Activated CD4-positive, alpha-beta T cell treated with anti-CD3 and anti-CD28 coated beads, Interleukin-2, amount 10 ng/mL, durations not matched to agents 24 days and 14 days (primary cell): ENCODE measurements around the gene PHACTR2. TPM values are rescaled to one million over a fixed set of nuclear protein-coding genes. Genes with fewer than 3 reads are reported as not detected.

Experiments used
- DNase-seq: peaks from one replicate; pipeline ENCODE4 v3.0.0; 2022
- H3K27ac Mint-ChIP-seq: one replicate; pipeline ENCODE4 v1.8.0; 2022; ENCODE audit warnings: mild to moderate bottlenecking, mixed read lengths
- H3K27me3 Mint-ChIP-seq: one replicate; pipeline ENCODE4 v1.8.0; 2022; ENCODE audit warnings: mixed read lengths
- H3K36me3 Mint-ChIP-seq: one replicate; pipeline ENCODE4 v1.8.0; 2022; ENCODE audit warnings: low read depth, mild to moderate bottlenecking, mixed read lengths
- H3K4me1 Mint-ChIP-seq: one replicate; pipeline ENCODE4 v1.8.0; 2021; ENCODE audit warnings: mixed read lengths
- H3K4me3 Mint-ChIP-seq: one replicate; pipeline ENCODE4 v1.8.0; 2022; ENCODE audit warnings: mild to moderate bottlenecking, moderate library complexity, mixed read lengths
- H3K9me3 Mint-ChIP-seq: one replicate; pipeline ENCODE4 v1.8.0; 2021; ENCODE audit warnings: mixed read lengths
- intact Hi-C: fragments of 100-400 bp; cut with micrococcal nuclease; formaldehyde crosslinking; loops from one replicate; pipeline ENCODE4 v1.15.1; 2023
- total RNA-seq: library from RNA; stranded (reverse); gene quantifications from 2 replicates; pipeline ENCODE4 v1.2.3, GENCODE V29; 2022

PHACTR2 gene
- total RNA-seq, 1 donor from 2014 or later, result 53.8 TPM

DNA sequence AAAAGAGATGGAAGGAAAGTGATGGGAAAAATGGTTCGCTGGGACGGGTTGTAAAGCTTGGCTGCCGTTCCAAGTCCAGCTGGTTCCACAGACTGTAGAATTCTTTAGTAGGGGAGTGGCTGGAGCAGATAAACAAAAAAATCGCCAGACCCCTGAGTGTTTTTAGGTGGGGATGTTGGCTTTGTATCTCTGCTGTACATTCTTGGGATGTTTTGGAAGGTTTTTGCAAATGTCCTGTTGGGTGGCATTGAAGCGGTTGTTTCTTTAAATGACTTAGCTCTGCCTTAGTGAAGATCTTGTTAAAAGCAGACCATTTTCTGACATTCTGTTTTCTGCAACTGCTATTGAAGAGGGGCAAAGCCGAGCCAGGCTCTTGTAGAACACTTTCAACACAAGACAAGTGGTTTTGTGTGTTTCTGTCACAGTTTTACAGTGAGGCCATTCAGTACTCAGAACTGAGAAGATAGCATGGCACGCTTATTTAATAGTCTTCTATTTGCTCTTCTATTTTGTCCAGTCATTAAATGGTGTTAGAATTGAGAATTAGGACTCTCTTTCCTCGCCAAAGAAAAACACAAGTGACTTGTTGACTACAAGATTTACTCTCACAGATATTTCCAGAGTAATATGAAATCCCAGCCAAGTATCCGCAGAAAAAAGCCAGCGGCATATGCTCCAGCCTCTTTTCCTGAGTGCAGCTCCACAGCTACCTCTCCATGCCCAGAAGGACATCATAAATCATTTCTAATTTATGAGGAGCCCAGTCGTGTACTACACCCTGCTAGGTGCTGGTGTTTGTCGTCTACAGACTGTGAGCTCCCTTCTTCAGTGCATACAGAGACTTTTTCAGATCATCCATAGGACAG lies 65.8 kb downstream of the PHACTR2 start:
- H3K4me3 Mint-ChIP-seq, result no peak overlapping the region
- H3K27ac Mint-ChIP-seq, result no peak overlapping the region
- H3K36me3 Mint-ChIP-seq, result peaks cover 9% of the 10 kb centered on the region
- peaks cover 9% of the 10 kb centered on the region for H3K4me1 Mint-ChIP-seq
- H3K27me3 Mint-ChIP-seq, result no peaks in the 10 kb centered on the region
- H3K9me3 Mint-ChIP-seq, result peaks cover 4% of the 10 kb centered on the region
- DNase-seq, result no peak
- intact Hi-C loops, result no loop called here

DNA sequence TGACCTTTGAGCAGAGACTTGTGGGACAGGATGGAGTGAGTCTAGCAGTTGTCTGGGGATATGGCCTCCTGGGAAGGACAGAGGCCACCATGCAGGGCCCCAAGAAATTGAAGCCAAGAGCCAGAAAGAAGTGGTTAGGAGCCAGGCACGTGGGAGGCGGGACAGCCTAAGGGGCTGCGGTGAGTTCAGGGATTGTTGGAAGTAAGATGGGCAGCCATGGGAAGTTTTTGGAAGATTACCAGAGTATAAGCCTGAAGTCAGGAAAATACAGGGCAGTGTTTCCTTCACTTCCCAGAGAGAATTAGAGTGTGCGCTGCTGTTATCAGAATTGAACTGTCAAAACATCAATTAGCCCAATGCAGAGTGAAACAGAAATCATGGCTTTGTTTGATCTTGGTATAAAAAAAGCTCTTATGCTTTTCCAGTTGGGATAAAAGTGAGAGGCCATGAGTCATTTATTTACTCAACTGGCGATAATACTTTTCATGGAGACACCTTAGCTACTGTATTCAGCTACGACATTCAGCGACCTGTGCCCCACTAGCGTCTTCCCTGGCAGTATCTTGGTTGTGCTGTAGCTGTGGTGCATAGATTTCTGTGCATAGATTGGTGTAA lies 66.9 kb downstream of the PHACTR2 start:
- Mint-ChIP-seq H3K27me3 (no peaks in the 10 kb centered on the region), H3K27ac (no peak overlapping the region), H3K4me3 (no peak overlapping the region), H3K9me3 (no peaks in the 10 kb centered on the region), H3K4me1 (peaks cover 2% of the 10 kb centered on the region), H3K36me3 (peaks cover 7% of the 10 kb centered on the region)
- intact Hi-C loops, result no loop called here
- no peak for DNase-seq

DNA sequence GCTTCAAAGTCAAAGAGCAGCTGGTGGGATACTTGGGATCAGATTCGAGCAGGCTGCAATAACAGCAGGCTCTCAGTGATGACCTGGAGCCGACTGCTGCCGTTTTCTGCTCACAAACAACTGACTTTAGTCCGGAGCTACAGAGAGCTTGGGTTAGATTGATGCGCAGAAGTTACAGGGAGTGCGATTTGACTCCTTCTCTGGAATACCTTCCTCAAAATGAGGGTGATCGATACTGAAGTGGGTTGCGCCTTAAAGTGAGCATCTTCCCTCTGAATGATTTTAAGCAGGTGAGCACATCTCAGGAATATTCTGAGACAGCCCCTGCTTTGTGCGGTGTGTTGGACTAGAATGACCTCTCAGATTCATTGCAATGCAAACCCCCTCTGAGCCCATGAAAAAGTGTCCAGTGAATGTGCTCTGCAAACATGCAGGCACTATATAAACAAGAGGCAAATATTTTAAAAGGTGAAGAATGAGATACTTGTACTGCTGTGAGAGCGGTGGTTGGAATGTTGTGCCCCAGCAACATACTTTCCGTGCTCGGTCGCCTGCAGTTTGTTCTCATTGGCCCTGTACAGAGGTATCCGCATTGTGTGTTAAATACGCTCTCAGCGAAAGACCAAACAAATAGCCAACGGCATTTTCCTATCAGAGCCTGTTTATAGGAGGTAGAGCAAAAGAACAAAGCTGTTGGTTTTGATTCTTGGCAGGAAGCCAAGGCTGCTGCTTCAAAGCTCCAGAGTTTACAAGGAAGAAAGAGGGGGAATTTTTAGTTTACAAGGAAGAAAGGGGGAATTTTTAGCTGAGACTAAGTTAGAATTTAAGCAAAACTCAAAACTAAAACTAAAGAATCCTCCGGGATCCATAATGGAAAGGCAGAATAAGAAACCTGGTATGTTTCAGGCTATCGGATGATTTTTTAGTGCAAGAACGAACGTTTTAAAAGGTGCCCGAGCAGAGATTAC lies 67.7 kb downstream of the PHACTR2 start:
- Mint-ChIP-seq H3K4me3 (no peak overlapping the region), H3K27ac (no peak overlapping the region), H3K9me3 (no peaks in the 10 kb centered on the region), H3K36me3 (peaks cover 4% of the 10 kb centered on the region), H3K27me3 (no peaks in the 10 kb centered on the region), H3K4me1 (no peaks in the 10 kb centered on the region)
- no peak for DNase-seq
- intact Hi-C loops, result no loop called here

DNA sequence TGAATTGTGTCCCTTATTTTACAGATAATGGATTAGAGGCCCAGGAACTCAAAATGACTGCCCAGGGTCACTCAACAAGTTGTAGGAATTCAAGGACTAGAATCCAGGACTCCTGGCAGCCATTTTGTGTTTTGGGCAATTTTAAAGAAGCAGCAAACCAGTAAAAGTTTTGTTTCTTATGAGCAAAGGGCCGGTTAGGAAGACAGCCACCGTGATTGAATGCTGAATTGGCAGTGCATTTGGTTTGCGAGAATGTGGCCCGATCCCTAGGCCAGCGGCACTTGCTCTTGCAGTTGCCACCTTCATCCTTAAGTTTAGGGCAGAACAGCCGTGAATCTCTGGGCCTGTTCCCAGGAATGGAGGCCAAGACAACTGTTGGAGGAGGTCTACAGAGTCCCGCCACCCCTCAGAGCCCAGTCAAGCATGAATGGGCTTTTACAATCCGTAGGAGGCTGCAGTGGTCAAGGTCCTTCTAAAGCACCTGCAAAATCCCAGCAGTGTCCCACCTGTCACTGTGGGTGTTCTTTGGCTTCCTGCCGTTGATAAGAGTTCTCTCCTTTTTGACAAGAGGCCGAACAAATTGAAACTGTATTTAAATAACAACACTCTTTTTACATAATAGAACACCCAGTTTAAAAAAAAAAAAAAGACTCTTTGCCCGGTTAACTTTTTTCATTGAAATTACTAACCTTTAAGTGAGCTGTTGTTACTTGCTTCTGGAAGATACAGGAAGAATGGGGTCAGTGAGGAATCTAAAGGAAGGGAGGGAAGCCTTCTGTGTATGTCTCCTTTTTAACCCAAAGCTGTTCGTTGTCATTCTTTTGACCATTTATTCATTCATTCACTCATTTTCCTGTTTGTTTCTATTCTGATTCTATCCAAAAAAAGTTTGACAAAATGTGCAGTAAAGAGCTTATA lies 68.7 kb downstream of the PHACTR2 start:
- intact Hi-C loops, result no loop called here
- H3K36me3 Mint-ChIP-seq, result peaks cover 7% of the 10 kb centered on the region
- DNase-seq, result no peak
- H3K4me3 Mint-ChIP-seq, result no peak overlapping the region
- peaks cover 4% of the 10 kb centered on the region for H3K4me1 Mint-ChIP-seq
- H3K27me3 Mint-ChIP-seq, result no peaks in the 10 kb centered on the region
- H3K9me3 Mint-ChIP-seq, result no peaks in the 10 kb centered on the region
- H3K27ac Mint-ChIP-seq, result no peak overlapping the region

DNA sequence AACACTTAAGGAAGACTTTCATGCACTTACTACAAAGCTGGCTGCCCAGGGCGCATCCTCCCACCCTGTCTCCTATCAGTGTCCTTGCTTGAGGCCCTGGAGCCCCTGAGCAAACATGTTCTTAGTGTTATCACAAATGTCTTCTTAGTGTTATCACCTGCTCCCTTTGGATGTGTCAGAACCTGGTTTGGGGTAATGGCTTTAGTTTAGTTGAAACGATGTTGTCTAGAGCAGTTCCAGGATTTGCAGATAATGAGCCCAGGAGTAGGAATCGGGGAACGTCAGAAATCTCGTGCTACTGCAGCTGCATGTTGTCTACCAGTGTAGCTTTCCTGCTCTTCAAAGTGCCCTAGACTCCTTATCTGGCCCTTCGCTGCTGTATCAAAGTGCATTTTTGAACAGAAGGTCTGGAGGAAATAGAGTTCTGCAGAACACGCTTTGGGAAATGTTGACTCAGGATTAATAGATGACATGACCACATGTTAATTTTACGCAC lies 69.6 kb downstream of the PHACTR2 start:
- no peak for DNase-seq
- H3K36me3 Mint-ChIP-seq, result peaks cover 3% of the 10 kb centered on the region
- peaks cover 4% of the 10 kb centered on the region for H3K4me1 Mint-ChIP-seq
- intact Hi-C loops, result no loop called here
- H3K4me3 Mint-ChIP-seq, result no peak overlapping the region
- H3K27ac Mint-ChIP-seq, result no peak overlapping the region
- H3K27me3 Mint-ChIP-seq, result no peaks in the 10 kb centered on the region
- no peaks in the 10 kb centered on the region for H3K9me3 Mint-ChIP-seq

DNA sequence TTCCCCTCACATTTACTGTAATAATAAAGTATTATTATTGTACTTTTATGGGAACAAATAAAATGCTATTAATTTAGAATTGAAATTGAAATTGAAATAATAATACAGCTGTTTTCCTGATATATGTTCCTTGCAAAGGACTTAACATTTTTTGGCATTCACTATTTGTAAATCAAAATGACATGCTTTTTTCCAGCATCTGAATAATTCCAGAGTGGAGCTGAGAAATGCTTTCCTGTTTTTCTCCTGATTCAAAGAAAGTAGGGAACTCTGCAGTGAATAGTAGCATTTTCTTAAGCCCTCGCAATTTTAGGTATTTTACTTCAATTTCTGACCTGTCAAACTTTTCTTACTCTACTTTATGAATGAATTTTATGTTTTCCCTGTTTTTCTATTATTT lies 72.1 kb downstream of the PHACTR2 start:
- Mint-ChIP-seq H3K9me3 (no peaks in the 10 kb centered on the region), H3K4me1 (peaks cover 4% of the 10 kb centered on the region), H3K4me3 (no peak overlapping the region), H3K27me3 (no peaks in the 10 kb centered on the region), H3K27ac (no peak overlapping the region), H3K36me3 (peaks cover 6% of the 10 kb centered on the region)
- no peak for DNase-seq
- intact Hi-C loops, result no loop called here

DNA sequence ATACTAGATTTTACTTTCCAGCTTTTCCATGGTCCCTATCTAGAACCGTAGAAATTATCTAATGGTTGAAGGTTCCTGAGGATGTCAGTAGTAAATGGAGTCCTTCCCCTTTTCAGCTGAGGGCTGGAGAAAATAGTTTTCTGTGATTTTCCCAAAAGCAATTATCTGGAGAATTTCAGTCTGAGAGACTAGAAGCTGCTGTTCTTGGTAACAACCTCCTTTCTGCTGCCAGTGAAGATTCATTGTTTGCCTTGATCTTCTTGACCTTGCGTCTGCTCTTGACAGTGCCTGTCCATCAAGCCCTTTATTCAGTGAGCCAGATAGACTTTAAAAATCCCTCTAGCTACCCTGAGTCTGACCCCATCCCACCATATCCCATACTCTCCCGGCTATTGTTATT lies 73.1 kb downstream of the PHACTR2 start:
- Mint-ChIP-seq H3K27ac (no peak overlapping the region), H3K4me3 (no peak overlapping the region)

DNA sequence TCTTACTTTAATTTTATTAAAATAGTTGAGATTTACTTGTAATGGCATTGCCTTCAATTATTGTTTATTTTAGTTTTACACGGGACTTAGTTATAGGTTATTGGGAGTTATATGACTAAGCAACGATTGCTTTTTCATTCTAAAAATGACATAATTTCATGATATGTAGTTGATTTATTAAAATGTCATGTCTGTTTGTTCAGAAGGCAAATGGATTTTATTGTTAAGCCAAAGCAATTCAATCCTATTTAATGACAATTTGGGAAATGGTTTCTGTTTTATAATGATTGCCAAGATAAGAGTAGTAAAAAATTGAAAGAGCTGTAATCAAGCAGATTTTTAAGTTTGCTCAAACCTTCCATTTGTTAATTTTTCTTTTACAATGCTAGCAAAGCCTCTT lies 74.7 kb downstream of the PHACTR2 start:
- intact Hi-C loops, result no loop called here
- H3K36me3 Mint-ChIP-seq, result peaks cover 15% of the 10 kb centered on the region
- no peaks in the 10 kb centered on the region for H3K27me3 Mint-ChIP-seq
- no peak overlapping the region for H3K4me3 Mint-ChIP-seq
- H3K9me3 Mint-ChIP-seq, result no peaks in the 10 kb centered on the region
- no peak for DNase-seq
- no peak overlapping the region for H3K27ac Mint-ChIP-seq
- H3K4me1 Mint-ChIP-seq, result peaks cover 4% of the 10 kb centered on the region

More for the DNA sequence above, 73.1 kb downstream of the PHACTR2 start:
- Mint-ChIP-seq H3K36me3 (peaks cover 12% of the 10 kb centered on the region), H3K4me1 (peaks cover 4% of the 10 kb centered on the region), H3K27me3 (no peaks in the 10 kb centered on the region), H3K9me3 (no peaks in the 10 kb centered on the region)
- no peak for DNase-seq
- intact Hi-C loops, result no loop called here

DNA sequence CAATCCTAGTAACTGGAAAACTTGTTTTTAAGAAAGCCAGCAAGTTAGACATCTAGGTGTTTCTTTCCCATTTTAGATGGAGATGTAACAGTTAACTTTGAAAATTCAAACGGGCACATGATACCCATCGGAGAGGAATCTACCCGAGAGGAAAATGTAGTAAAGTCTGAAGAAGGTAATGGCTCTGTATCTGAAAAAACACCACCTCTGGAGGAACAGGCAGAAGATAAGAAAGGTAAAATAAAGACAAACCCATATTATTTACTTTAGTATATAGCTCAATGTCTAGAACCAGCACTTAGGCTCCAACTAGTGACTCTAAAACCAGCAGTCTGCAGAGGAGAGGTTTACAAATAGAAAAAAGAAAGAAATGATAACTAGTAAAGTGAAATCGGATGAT lies 75.9 kb downstream of the PHACTR2 start:
- Mint-ChIP-seq H3K27me3 (no peaks in the 10 kb centered on the region), H3K4me1 (peaks cover 6% of the 10 kb centered on the region), H3K9me3 (no peaks in the 10 kb centered on the region), H3K27ac (no peak overlapping the region), H3K36me3 (peaks cover 21% of the 10 kb centered on the region), H3K4me3 (no peak overlapping the region)
- no peak for DNase-seq
- intact Hi-C loops, result no loop called here

DNA sequence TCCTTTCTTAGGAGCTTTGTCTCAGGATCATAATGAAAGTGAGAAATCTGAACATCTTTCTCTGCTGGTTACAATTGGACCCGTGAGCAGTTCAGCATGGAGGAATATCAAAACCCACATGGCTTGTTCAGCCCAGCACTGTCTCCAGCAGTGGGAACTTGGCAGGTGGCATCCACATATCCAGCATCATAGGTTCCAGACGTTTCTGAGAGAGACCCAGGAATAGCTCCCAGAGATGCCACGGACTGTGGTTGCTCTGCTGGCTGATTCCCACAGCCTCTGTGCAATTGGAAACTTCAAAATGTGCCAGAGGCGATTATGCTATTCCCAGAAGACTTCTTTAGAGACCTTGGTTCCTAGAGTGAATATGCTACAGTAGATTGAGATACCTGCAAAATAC lies 76.4 kb downstream of the PHACTR2 start:
- no peaks in the 10 kb centered on the region for H3K27me3 Mint-ChIP-seq
- peaks cover 21% of the 10 kb centered on the region for H3K36me3 Mint-ChIP-seq
- peaks cover 6% of the 10 kb centered on the region for H3K4me1 Mint-ChIP-seq
- intact Hi-C loops, result no loop called here
- H3K27ac Mint-ChIP-seq, result no peak overlapping the region
- no peak for DNase-seq
- H3K9me3 Mint-ChIP-seq, result no peaks in the 10 kb centered on the region
- no peak overlapping the region for H3K4me3 Mint-ChIP-seq

DNA sequence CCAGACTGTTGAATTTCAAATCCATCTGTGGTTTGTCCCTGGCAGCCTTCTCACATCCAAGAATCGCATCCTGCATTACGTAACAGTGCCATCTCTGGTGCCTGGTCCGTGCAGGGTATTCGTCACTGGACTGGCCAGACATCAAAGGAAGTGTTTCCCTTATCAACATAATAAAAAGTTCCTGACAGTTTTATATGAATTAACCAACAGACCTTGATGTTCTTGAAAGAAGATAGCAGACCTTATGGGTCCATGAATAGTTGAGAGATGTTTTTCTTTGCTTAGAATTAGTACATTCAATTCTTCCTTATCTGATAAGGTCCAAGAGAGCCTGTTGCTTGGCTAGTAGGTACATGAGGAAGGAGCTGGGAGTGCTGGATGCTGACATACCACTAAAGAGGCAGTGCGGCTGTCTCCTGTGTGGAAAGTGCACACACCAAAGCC lies 77.6 kb downstream of the PHACTR2 start:
- intact Hi-C loops, result no loop called here
- H3K4me1 Mint-ChIP-seq, result peaks cover 9% of the 10 kb centered on the region
- no peak overlapping the region for H3K4me3 Mint-ChIP-seq
- no peaks in the 10 kb centered on the region for H3K27me3 Mint-ChIP-seq
- no peak for DNase-seq
- peaks cover 24% of the 10 kb centered on the region for H3K36me3 Mint-ChIP-seq
- H3K27ac Mint-ChIP-seq, result no peak overlapping the region
- H3K9me3 Mint-ChIP-seq, result no peaks in the 10 kb centered on the region

DNA sequence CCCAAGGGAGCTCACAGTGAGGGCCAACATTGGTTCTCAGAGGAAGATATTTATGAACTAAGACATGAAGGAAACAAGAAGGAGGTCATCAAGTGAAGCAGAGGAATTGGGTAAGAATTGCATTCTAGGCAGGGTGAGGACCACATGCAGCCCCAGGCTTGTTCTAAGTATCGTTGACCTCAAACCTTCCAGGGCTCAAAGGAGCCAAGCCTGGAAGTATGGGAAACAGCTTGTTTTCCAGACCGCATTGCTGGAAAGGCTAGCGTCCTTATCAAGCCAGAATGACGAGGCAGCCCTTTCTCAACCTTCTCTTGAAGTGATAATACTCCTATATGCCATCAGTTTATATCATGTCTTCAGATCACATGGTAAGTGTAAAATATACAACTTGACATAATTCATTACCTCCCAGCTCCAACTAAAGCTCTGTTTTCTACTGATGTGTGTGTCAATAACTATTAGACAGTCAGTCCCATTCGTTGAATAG lies 79.6 kb downstream of the PHACTR2 start:
- DNase-seq, result no peak
- Mint-ChIP-seq H3K9me3 (no peaks in the 10 kb centered on the region), H3K27me3 (no peaks in the 10 kb centered on the region), H3K4me1 (peaks cover 5% of the 10 kb centered on the region), H3K4me3 (no peak overlapping the region), H3K36me3 (peaks cover 27% of the 10 kb centered on the region), H3K27ac (no peak overlapping the region)
- intact Hi-C loops, result no loop called here

DNA sequence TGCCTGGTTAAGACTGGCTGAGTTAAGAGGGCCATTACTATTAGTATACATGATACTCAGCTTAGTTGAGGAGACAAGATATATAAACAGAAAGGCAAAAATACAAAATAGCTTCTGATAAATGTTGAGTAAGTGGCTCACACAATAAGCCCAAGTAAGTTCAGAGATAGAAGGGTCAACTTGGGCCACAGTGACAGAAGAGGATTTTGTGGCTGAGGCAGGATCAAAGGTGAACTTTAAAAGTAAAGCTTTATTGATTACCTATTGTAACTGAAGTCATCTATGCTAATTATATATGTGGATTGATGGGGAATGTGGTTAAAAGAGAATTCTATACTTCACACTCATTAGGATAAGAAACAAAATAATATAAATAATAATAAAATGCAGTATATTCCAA lies 80.8 kb downstream of the PHACTR2 start:
- intact Hi-C loops, result no loop called here
- H3K27ac Mint-ChIP-seq, result no peak overlapping the region

More for the DNA sequence above, 80.8 kb downstream of the PHACTR2 start:
- no peaks in the 10 kb centered on the region for H3K27me3 Mint-ChIP-seq
- no peak for DNase-seq
- H3K4me3 Mint-ChIP-seq, result no peak overlapping the region
- H3K9me3 Mint-ChIP-seq, result no peaks in the 10 kb centered on the region
- H3K36me3 Mint-ChIP-seq, result peaks cover 24% of the 10 kb centered on the region
- H3K4me1 Mint-ChIP-seq, result peaks cover 5% of the 10 kb centered on the region
